Peyer's patch (tissue), 4 donors: Measurements from ENCODE around the gene OTX2. TPM values are rescaled to one million over a fixed set of nuclear protein-coding genes. Genes with fewer than 3 reads are reported as not detected.
A peak's percentile ranks its signal among the peaks of the same experiment; 100 is the strongest.

Source experiments
- DNase-seq, 3 donors: peaks; one replicate each; pipeline ENCODE4 v3.0.0-alpha.2; 2017 to 2019
- H3K27ac ChIP-seq, 4 donors: fragments of 200-600 bp; sonication (generic); one replicate each; pipeline ENCODE4 v1.5.1; 2016 to 2019
- H3K27me3 ChIP-seq, 2 donors: fragments of 200-600 bp; sonication (generic); one replicate each; pipeline ENCODE4 v1.5.1; 2019
- H3K36me3 ChIP-seq, 3 donors: fragments of 200-600 bp; sonication (generic); one replicate each; pipeline ENCODE4 v1.5.1; 2016 to 2019
- H3K4me1 ChIP-seq, 4 donors: fragments of 200-600 bp; sonication (generic); one replicate each; pipeline ENCODE4 v1.5.1; 2016 to 2019
- H3K4me3 ChIP-seq, 4 donors: fragments of 200-600 bp; sonication (generic); 1 replicate in 3 of 4; 2 replicates in 1 of 4; pipeline ENCODE4 v1.5.1; 2016 to 2019; ENCODE audit warnings: mild to moderate bottlenecking in 1 of 4
- H3K9me3 ChIP-seq, 4 donors: fragments of 200-600 bp; sonication (generic); one replicate each; pipeline ENCODE4 v1.5.1; 2016 to 2019; ENCODE audit warnings: mild to moderate bottlenecking in 1 of 4
- CTCF ChIP-seq, 6 experiments: fragments of 450-650 bp in 4 of 6; fragments of 200-600 bp in 2 of 6; sonication (generic) in 1 of 6; IDR thresholded peaks; one replicate each; pipeline ENCODE4 v1.5.1; 2017 to 2019; ENCODE audit warnings: antibody characterized with exemption in 6 of 6, mild to moderate bottlenecking in 3 of 6, moderate library complexity in 1 of 6
- POLR2A ChIP-seq, 2 donors: fragments of 450-650 bp; IDR thresholded peaks; one replicate each; pipeline ENCODE4 v1.5.1; 2017; ENCODE audit warnings: antibody characterized with exemption in 2 of 2, mild to moderate bottlenecking in 2 of 2, moderate library complexity in 2 of 2
- total RNA-seq, 4 donors: library from RNA; depleted of rRNA; stranded (reverse); fragments of >200 nt; gene quantifications; one replicate each; pipeline ENCODE4 v1.1.0, GENCODE V29; 2016

Gene OTX2
- total RNA-seq, 4 donors from 2014 or later: not detected

- Histone ChIP-seq H3K27ac (no peak overlapping the region), H3K4me3 (no peak overlapping the region), H3K36me3 (no peaks in the 10 kb centered on the region), H3K27me3 (peaks cover 0 to 44% of the 10 kb centered on the region in 2 donors), H3K4me1 (peaks cover 0 to 33% (median 2%) of the 10 kb centered on the region in 4 donors), H3K9me3 (no peaks in the 10 kb centered on the region)
- DNase-seq: no peak
- no peak for TF ChIP-seq CTCF (IDR thresholded peaks at IDR 0.05)
- TF ChIP-seq POLR2A (IDR thresholded peaks at IDR 0.05): no peak
Measured at GRCh38 chr14:56796259-56796658, 14.0 kb downstream of the OTX2 start.

GRCh38 chr14:56795284-56795622 lies 15.0 kb downstream of the OTX2 start:
- no peak overlapping the region for H3K27ac ChIP-seq
- H3K9me3 ChIP-seq: no peaks in the 10 kb centered on the region
- TF ChIP-seq POLR2A (IDR thresholded peaks at IDR 0.05) (no peak), CTCF (IDR thresholded peaks at IDR 0.05) (no peak)
- peaks cover 0 to 44% of the 10 kb centered on the region in 2 donors for H3K27me3 ChIP-seq
- peak in 1 of 3 donors; percentile 52 for DNase-seq
- H3K4me3 ChIP-seq: no peak overlapping the region
- H3K4me1 ChIP-seq: peaks cover 0 to 33% (median 2%) of the 10 kb centered on the region in 4 donors
- no peaks in the 10 kb centered on the region for H3K36me3 ChIP-seq

- Histone ChIP-seq H3K4me1 (peaks cover 0 to 33% (median 2%) of the 10 kb centered on the region in 4 donors), H3K36me3 (no peaks in the 10 kb centered on the region), H3K4me3 (no peak overlapping the region), H3K9me3 (no peaks in the 10 kb centered on the region), H3K27me3 (peaks cover 0 to 44% of the 10 kb centered on the region in 2 donors), H3K27ac (no peak overlapping the region)
- TF ChIP-seq POLR2A (IDR thresholded peaks at IDR 0.05) (no peak), CTCF (IDR thresholded peaks at IDR 0.05) (no peak)
- no peak for DNase-seq
Measured at GRCh38 chr14:56794557-56795283, 15.6 kb downstream of the OTX2 start.

DNA sequence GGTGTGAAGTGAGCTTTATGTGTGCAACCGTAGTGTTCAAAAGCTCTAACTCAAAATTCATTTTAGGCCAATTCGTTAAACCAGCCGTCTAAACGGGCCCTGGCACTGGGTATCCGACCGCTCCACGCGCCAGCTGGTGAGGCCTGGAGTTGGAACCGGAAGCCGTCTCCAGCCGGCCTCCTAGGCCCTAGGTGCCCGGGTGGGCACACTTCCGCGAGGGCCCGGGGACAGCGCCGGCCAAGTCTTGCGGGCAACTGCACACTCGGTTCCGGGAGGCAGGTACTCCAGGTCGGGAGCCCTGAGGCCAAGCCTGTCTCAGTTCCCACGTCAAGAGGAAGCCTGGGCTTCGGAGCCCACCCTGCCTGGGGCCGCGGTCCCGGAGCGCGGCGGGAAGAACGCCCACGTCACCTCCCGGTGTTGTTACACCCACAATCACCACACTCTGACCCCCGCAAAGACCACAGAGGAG lies 16.2 kb downstream of the OTX2 start:
- Histone ChIP-seq H3K36me3 (no peaks in the 10 kb centered on the region), H3K27ac (no peak overlapping the region), H3K4me3 (no peak overlapping the region), H3K9me3 (no peaks in the 10 kb centered on the region), H3K27me3 (peaks cover 0 to 44% of the 10 kb centered on the region in 2 donors), H3K4me1 (peaks cover 0 to 33% (median 2%) of the 10 kb centered on the region in 4 donors)
- no peak for DNase-seq
- no peak for TF ChIP-seq POLR2A (IDR thresholded peaks at IDR 0.05)
- TF ChIP-seq CTCF (IDR thresholded peaks at IDR 0.05): no peak

GRCh38 chr14:56789955-56790354 lies 20.3 kb downstream of the OTX2 start:
- peaks cover 0 to 10% of the 10 kb centered on the region in 2 donors for H3K27me3 ChIP-seq
- no peak overlapping the region for H3K4me3 ChIP-seq
- H3K4me1 ChIP-seq: peaks cover 0 to 11% (median 0%) of the 10 kb centered on the region in 4 donors
- H3K27ac ChIP-seq: no peak overlapping the region
- TF ChIP-seq CTCF (IDR thresholded peaks at IDR 0.05) (no peak), POLR2A (IDR thresholded peaks at IDR 0.05) (no peak)
- DNase-seq: no peak
- no peaks in the 10 kb centered on the region for H3K9me3 ChIP-seq
- no peaks in the 10 kb centered on the region for H3K36me3 ChIP-seq
